Fibroblast of skin of left biceps (primary cell): ENCODE results near the gene ATP10A.
"Not testable (repeated sequence)": the region's sequence is repeated elsewhere in the genome, so short reads cannot be mapped to it uniquely, and the experiment has no call there.

Experiments used
- DNase-seq, 2 experiments: peaks; one replicate each; pipeline ENCODE4 v3.0.0-alpha.2; 2013; ENCODE audit warnings: low read depth in 2 of 2

The ATP10A gene

GRCh38 chr15:25771736-25772135 is 91.4 kb downstream of the ATP10A start:
- DNase-seq = not testable (repeated sequence)

GRCh38 chr15:25771338-25771706 is 91.8 kb downstream of the ATP10A start:
- no peak for DNase-seq

GRCh38 chr15:25770618-25771337 is 92.3 kb downstream of the ATP10A start:
- no peak for DNase-seq

DNA sequence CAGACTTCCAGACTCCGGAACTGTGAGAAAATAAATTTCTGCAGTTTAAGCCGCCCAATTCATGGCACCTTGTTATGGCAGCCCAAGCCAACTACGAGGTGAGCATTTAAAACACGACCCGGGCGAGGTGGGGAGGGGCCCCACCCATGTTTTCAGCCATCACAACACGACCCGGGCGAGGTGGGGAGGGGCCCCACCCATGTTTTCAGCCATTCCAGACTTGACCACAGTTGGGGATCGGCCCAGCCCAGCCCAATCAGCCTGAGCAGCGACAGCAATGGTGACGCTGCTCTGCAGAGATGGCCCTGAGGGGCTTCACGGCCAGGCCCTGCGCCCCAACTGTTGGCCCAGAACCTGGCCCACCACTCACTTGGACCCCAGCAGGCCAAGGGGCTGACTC is 93.1 kb downstream of the ATP10A start:
- no peak for DNase-seq

DNA sequence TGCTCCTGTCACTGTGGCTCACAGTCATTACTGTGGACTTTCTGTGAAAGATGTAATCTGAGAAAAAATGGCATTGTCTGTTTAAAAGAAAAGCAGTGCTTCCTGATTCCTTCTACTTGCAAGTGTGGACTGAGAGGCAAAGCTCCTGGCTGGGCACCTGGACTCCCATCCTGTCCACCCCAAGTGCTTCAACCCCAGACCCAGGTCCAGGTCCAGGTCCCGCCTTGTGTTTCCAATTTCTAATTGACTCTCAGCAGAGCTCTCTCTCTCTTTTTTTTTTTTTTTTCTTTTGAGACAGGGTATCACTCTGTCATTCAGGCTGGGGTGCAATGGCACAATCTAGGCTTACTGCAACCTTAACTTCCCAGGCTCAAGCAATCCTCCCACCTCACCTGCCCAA is 94.9 kb downstream of the ATP10A start:
- no peak for DNase-seq

DNA sequence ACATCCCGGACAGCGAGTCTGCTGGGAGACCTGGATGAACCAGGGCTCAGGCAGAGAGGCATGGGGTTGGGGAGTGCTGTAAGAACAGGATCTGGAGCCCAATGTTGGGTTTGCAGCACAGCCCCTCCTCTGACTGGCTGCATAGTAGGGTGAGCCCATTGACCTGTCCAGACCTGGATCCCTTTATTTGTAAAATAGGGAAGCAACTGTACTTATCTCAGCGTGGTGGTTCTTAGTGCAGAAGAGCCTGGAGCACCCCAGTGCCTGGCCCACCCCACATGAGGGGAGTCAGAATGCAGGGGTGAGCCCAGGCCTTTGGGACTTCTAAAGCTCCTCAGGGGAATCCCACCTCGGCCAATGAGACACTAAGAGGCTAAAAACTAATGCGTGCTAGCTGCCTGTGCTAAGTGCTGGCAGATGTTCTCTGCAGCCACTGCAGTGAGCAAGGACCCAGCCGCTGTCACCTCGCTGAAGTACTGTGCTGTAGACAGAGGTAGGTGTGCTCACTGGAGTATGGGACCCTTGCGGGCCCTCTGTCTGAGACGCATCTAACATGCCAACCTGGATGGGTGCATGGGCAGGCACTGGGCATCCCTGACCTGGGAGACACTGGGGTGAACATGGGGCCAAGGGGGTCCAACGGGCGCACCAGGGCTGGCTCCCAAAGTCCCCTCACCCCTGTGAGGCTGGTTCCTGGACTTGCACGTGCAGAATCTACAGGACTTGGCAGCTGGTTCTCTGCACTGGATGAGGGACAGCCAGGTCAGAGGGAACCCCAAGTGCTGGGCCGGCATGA is 95.6 kb downstream of the ATP10A start:
- DNase-seq = no peak

GRCh38 chr15:25766417-25766816 is 96.7 kb downstream of the ATP10A start:
- DNase-seq = no peak

- DNase-seq = no peak
Observed at GRCh38 chr15:25764980-25765735, 98.0 kb downstream of the ATP10A start.

- no peak for DNase-seq
Observed at GRCh38 chr15:25763954-25764353, 99.2 kb downstream of the ATP10A start.

- DNase-seq = no peak
Observed at GRCh38 chr15:25763331-25763751, 99.8 kb downstream of the ATP10A start.

GRCh38 chr15:25761971-25762662 is 101.0 kb downstream of the ATP10A start:
- DNase-seq = no peak

DNA sequence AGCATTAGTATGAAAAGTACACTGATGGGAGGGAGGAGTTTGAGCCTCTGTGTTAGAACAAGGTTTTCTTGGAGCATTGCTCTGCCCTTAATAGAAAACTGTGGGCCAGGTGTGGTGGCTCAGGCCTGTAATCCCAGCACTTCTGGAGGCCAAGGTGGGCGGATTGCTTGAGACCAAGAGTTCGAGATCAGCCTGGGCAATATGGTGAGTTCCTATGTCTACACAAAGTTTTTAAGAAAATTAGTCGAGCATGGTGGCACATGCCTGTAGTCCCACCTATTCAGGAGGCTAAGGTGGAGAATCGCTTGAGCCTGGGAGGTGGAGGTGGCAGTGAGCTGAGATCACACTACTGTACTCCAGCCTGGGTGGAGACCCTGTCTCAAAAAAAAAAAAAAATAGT is 103.7 kb downstream of the ATP10A start:
- no peak for DNase-seq

- not testable (repeated sequence) for DNase-seq
Observed at GRCh38 chr15:25758612-25759011, 104.5 kb downstream of the ATP10A start.

DNA sequence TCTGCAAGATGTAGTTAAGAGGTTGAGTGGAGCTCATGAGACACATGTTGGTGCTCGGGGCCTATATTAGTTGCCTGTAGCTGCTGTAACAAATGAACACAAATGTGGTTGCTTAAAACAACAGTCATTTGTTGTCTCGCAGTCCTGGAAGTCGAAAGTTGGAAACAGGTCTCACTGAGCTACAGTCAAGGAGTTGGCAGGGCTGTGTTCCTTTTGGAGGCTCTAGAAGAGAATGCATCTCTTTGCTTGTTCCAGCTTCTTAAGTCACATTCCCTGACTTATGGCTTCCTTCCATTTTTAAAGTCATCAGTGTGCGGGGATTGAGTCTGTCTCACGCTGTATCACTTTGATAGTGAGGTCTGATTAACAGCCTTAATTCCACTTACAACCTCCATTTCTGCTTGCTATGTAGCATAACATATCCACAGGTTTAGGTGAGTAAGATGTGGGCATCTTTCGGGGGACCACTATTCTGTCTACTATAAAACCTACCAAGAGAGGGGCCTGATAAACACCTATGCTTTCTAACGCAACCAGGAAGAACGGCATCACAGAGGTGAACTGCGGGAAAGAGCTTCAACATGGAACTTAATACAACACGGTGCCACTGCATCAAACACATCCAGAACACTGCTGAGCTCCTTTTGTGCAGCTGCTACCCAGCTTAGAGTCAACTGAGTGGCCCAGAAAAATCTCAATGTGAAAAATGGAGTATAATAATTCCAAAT is 119.4 kb downstream of the ATP10A start:
- no peak for DNase-seq

GRCh38 chr15:25742776-25743547 is 120.2 kb downstream of the ATP10A start:
- DNase-seq = no peak

GRCh38 chr15:25742041-25742730 is 120.9 kb downstream of the ATP10A start:
- DNase-seq = no peak

GRCh38 chr15:25741256-25741580 is 121.9 kb downstream of the ATP10A start:
- DNase-seq = no peak

GRCh38 chr15:25740383-25741255 is 122.5 kb downstream of the ATP10A start:
- no peak for DNase-seq

DNA sequence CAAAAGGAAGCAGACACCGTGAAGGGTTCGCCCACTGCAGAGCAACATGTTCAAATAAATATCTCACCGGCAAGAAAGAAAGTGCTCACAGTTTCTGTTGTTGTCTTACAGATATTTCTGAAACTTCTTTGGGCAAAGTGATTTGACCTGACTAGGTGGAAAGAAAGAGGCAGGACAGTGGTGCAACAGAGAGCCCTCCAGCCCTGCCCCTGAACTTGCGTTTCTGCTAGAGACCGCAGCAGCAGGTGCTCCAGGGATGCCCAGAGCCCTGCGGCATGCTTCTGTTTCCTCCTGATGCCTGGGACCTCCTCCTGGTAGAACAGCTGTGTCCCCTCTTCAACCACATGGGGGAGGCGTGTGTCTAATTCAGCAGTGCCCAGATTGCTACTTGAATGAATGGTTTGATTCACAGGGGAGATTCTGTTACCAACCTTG is 123.4 kb downstream of the ATP10A start:
- DNase-seq = no peak
